GM18951 (cell line): ENCODE data around the gene MALSU1.

Experiments used
- POLR2A ChIP-seq: IDR thresholded peaks from 4 replicates; pipeline ENCODE4 v1.6.1; 2011; ENCODE audit warnings: mild to moderate bottlenecking; ENCODE audit not compliant: insufficient read length, insufficient read depth; ENCODE audit errors: extremely low read depth
- in situ Hi-C: fragments of 300-500 bp; cut with MboI; formaldehyde crosslinking; loops from one replicate; pipeline ENCODE4 v1.12.0; 2022; ENCODE audit warnings: low sequenced_read_pairs, mixed read lengths, inconsistent platforms; ENCODE audit not compliant: unreplicated experiment

The MALSU1 gene

GRCh38 chr7:23298885-23299769 lies at the start of gene MALSU1:
Gene MALSU1, plus strand, starts transcription at chr7:23299339. Its CDS starts 14 bp downstream, at chr7:23299353.
- in situ Hi-C loops, result loop anchor here (25.0 kb wide), 1 partner anchor 413 kb away; the partner anchor contains the start of gene STK31
- peak; percentile 94 for TF ChIP-seq POLR2A

- in situ Hi-C loops, result no loop called here
- no peak for TF ChIP-seq POLR2A
Observed at GRCh38 chr7:23249486-23249885, 49.7 kb upstream of the MALSU1 start.

GRCh38 chr7:23254051-23254681 lies 45.0 kb upstream of the MALSU1 start:
- in situ Hi-C loops, result no loop called here
- no peak for TF ChIP-seq POLR2A

GRCh38 chr7:23256731-23257130 lies 42.4 kb upstream of the MALSU1 start:
- in situ Hi-C loops, result no loop called here
- TF ChIP-seq POLR2A, result no peak

GRCh38 chr7:23260371-23260770 lies 38.8 kb upstream of the MALSU1 start:
- in situ Hi-C loops, result no loop called here
- TF ChIP-seq POLR2A, result no peak

- TF ChIP-seq POLR2A, result no peak
- in situ Hi-C loops, result no loop called here
Observed at GRCh38 chr7:23261843-23262452, 37.2 kb upstream of the MALSU1 start.

- in situ Hi-C loops, result no loop called here
- no peak for TF ChIP-seq POLR2A
Observed at GRCh38 chr7:23264916-23265458, 34.2 kb upstream of the MALSU1 start.

- no peak for TF ChIP-seq POLR2A
- in situ Hi-C loops, result no loop called here
Observed at GRCh38 chr7:23266918-23267317, 32.2 kb upstream of the MALSU1 start.

GRCh38 chr7:23267357-23267756 lies 31.8 kb upstream of the MALSU1 start:
- in situ Hi-C loops, result no loop called here
- no peak for TF ChIP-seq POLR2A

- no peak for TF ChIP-seq POLR2A
- in situ Hi-C loops, result no loop called here
Observed at GRCh38 chr7:23268167-23268566, 31.0 kb upstream of the MALSU1 start.

- TF ChIP-seq POLR2A, result no peak
- in situ Hi-C loops, result no loop called here
Observed at GRCh38 chr7:23268746-23269145, 30.4 kb upstream of the MALSU1 start.

- in situ Hi-C loops, result no loop called here
- no peak for TF ChIP-seq POLR2A
Observed at GRCh38 chr7:23272275-23272674, 26.9 kb upstream of the MALSU1 start.

GRCh38 chr7:23273141-23273599 lies 26.0 kb upstream of the MALSU1 start:
- in situ Hi-C loops, result no loop called here
- peak; percentile 46 for TF ChIP-seq POLR2A
